GM12874 (cell line): ENCODE results near the gene HDDC3.

Experiments
- CTCF ChIP-seq: IDR thresholded peaks from 2 replicates; pipeline ENCODE4 v1.5.1; 2011; ENCODE audit warnings: low read depth, mild to moderate bottlenecking, control low read depth, low read length, moderate library complexity; ENCODE audit not compliant: insufficient read depth

HDDC3 gene

GRCh38 chr15:90885432-90886290 lies 46.7 kb downstream of the HDDC3 start:
- TF ChIP-seq CTCF: peak; percentile 97

- TF ChIP-seq CTCF: no peak
Measured at GRCh38 chr15:90884719-90885431, 47.5 kb downstream of the HDDC3 start.

- TF ChIP-seq CTCF: no peak
Measured at GRCh38 chr15:90883976-90884718, 48.2 kb downstream of the HDDC3 start, which contains the start of gene FES. Gene FES, plus strand, starts transcription at chr15:90884504. Its CDS starts 542 bp downstream, at chr15:90885046.

- TF ChIP-seq CTCF: no peak
Measured at GRCh38 chr15:90883526-90883975, 48.8 kb downstream of the HDDC3 start.

GRCh38 chr15:90882781-90883525 lies 49.4 kb downstream of the HDDC3 start:
- TF ChIP-seq CTCF: no peak

- no peak for TF ChIP-seq CTCF
Measured at GRCh38 chr15:90881978-90882721, 50.2 kb downstream of the HDDC3 start.
